IMR-90 (cell line): ENCODE measurements around the gene STING1. TPM values are rescaled to one million over a fixed set of nuclear protein-coding genes. Genes with fewer than 3 reads are reported as not detected.
A peak's percentile ranks its signal among the peaks of the same experiment; 100 is the strongest.

Experiments
- ATAC-seq: fragments of 200-7000 bp; cut with Tn5 transposase; 2 replicates; pipeline ENCODE4 v1.9.1; 2020; ENCODE audit warnings: low read depth, mild to moderate bottlenecking, moderate library complexity
- BruUV-seq: library from RNA; stranded (reverse); fragments of 400-500 nt; replicated peaks from 2 replicates; lab custom pipeline; 2021; lab: Mats Ljungman, UMichigan
- CTCF ChIA-PET: fragments of 300-600 bp; formaldehyde crosslinking; extraction: SDS; loops from one replicate; lab custom pipeline; 2021; ENCODE audit warnings: antibody characterized with exemption; lab: Yijun Ruan, JAX
- POLR2A ChIA-PET: fragments of 300-600 bp; sonication (Branson Sonifier 250); formaldehyde crosslinking; loops from one replicate; lab custom pipeline; 2022; ENCODE audit warnings: antibody characterized with exemption; ENCODE audit not compliant: unreplicated experiment; lab: Charles Lee
- DNase-seq: peaks from one replicate; pipeline ENCODE4 v3.0.0; 2013
- H2AFZ ChIP-seq: replicated peaks from 2 replicates; pipeline ENCODE3; 2013; ENCODE audit warnings: low read length, mild to moderate bottlenecking; ENCODE audit not compliant: poor library complexity
- H2AK5ac ChIP-seq: 2 replicates; pipeline ENCODE4 v1.6.1; 2013; ENCODE audit warnings: low read depth, low read length, inconsistent platforms
- H2AK9ac ChIP-seq: replicated peaks from 2 replicates; pipeline ENCODE3; 2013; ENCODE audit warnings: mild to moderate bottlenecking, low read depth, low read length, moderate library complexity; ENCODE audit not compliant: poor library complexity
- H2BK120ac ChIP-seq: 2 replicates; pipeline ENCODE4 v1.6.1; 2013; ENCODE audit warnings: low read depth, low read length, inconsistent platforms
- H2BK15ac ChIP-seq: 3 replicates; pipeline ENCODE4 v1.6.1; 2013; ENCODE audit warnings: low read depth, low read length, inconsistent platforms
- H2BK20ac ChIP-seq: 2 replicates; pipeline ENCODE4 v1.6.1; 2013; ENCODE audit warnings: low read depth, mild to moderate bottlenecking, inconsistent platforms, low read length, moderate library complexity
- H2BK5ac ChIP-seq: 2 replicates; pipeline ENCODE4 v1.6.1; 2013; ENCODE audit warnings: mild to moderate bottlenecking, low read depth, low read length, inconsistent platforms; ENCODE audit not compliant: poor library complexity, severe bottlenecking
- H3K14ac ChIP-seq: replicated peaks from 2 replicates; pipeline ENCODE4 v1.6.1; 2013; ENCODE audit warnings: low read depth, low read length, inconsistent platforms
- H3K18ac ChIP-seq: 2 replicates; pipeline ENCODE4 v1.6.1; 2013; ENCODE audit warnings: low read depth, low read length, control low read depth
- H3K23ac ChIP-seq: 2 replicates; pipeline ENCODE4 v1.6.1; 2013; ENCODE audit warnings: low read depth, low read length, inconsistent platforms
- H3K27ac ChIP-seq: 2 replicates; pipeline ENCODE4 v1.5.1; 2013; ENCODE audit warnings: mild to moderate bottlenecking, control low read depth, low read length; ENCODE audit not compliant: insufficient read depth
- H3K27me3 ChIP-seq: 2 replicates; pipeline ENCODE4 v1.6.1; 2013; ENCODE audit warnings: low read length; ENCODE audit not compliant: control insufficient read depth, insufficient read depth
- H3K36me3 ChIP-seq: 2 replicates; pipeline ENCODE4 v1.6.1; 2013; ENCODE audit warnings: low read length, mixed read lengths; ENCODE audit not compliant: control insufficient read depth, insufficient read depth
- H3K4ac ChIP-seq: 2 replicates; pipeline ENCODE4 v1.6.1; 2013; ENCODE audit warnings: low read depth, low read length, inconsistent platforms
- H3K4me1 ChIP-seq: 2 replicates; pipeline ENCODE4 v1.6.1; 2013; ENCODE audit warnings: low read length, mixed read lengths; ENCODE audit not compliant: control insufficient read depth, insufficient read depth
- H3K4me2 ChIP-seq: 2 replicates; pipeline ENCODE4 v1.6.1; 2013; ENCODE audit warnings: low read depth, mild to moderate bottlenecking, control low read depth, low read length, moderate library complexity
- H3K4me3 ChIP-seq: 2 replicates; pipeline ENCODE4 v1.5.1; 2013; ENCODE audit warnings: low read depth, mild to moderate bottlenecking, control low read depth, low read length, moderate library complexity; ENCODE audit not compliant: insufficient read depth
- H3K56ac ChIP-seq: 2 replicates; pipeline ENCODE4 v1.6.1; 2013; ENCODE audit warnings: low read length, inconsistent platforms; ENCODE audit not compliant: insufficient read depth; ENCODE audit errors: extremely low read depth
- H3K79me1 ChIP-seq, 2 experiments: 2 replicates each; pipeline ENCODE4 v1.6.1; 2013; ENCODE audit warnings: low read length in 2 of 2, inconsistent platforms in 1 of 2, low read depth in 1 of 2
- H3K9ac ChIP-seq: 2 replicates; pipeline ENCODE4 v1.6.1; 2013; ENCODE audit warnings: low read depth, low read length, control low read depth
- H3K9me1 ChIP-seq: 2 replicates; pipeline ENCODE4 v1.6.1; 2013; ENCODE audit warnings: low read length, inconsistent platforms; ENCODE audit not compliant: insufficient read depth
- H3K9me3 ChIP-seq: 2 replicates; pipeline ENCODE4 v1.6.1; 2013; ENCODE audit warnings: low read length; ENCODE audit not compliant: control insufficient read depth, insufficient read depth
- H4K20me1 ChIP-seq: 2 replicates; pipeline ENCODE4 v1.6.1; 2013; ENCODE audit warnings: low read length, inconsistent platforms; ENCODE audit not compliant: insufficient read depth
- H4K5ac ChIP-seq: 2 replicates; pipeline ENCODE4 v1.6.1; 2013; ENCODE audit warnings: mild to moderate bottlenecking, low read depth, low read length, control low read depth
- H4K8ac ChIP-seq, 2 experiments: 2 replicates each; pipeline ENCODE4 v1.6.1; 2013; ENCODE audit warnings: low read depth in 2 of 2, low read length in 2 of 2, control low read depth in 1 of 2, inconsistent platforms in 1 of 2
- H4K91ac ChIP-seq: 2 replicates; pipeline ENCODE4 v1.6.1; 2013; ENCODE audit warnings: low read depth, low read length, inconsistent platforms; ENCODE audit not compliant: insufficient read depth
- BHLHE40 ChIP-seq: fragments of 150-350 bp; IDR thresholded peaks from 2 replicates; pipeline ENCODE4 v1.6.1; 2016; ENCODE audit warnings: mild to moderate bottlenecking, low read depth, low read length
- CEBPB ChIP-seq: IDR thresholded peaks from 2 replicates; pipeline ENCODE4 v1.6.1; 2012; ENCODE audit warnings: low read depth, low read length, improper control_type of control experiment
- ELK1 ChIP-seq: fragments of 150-350 bp; IDR thresholded peaks from 2 replicates; pipeline ENCODE4 v1.6.1; 2016; ENCODE audit warnings: low read depth, mild to moderate bottlenecking, low read length, moderate library complexity, borderline replicate concordance
- FOS ChIP-seq: fragments of 150-350 bp; IDR thresholded peaks from 2 replicates; pipeline ENCODE4 v1.6.1; 2016; ENCODE audit warnings: low read depth, low read length
- NFE2L2 ChIP-seq: fragments of 150-350 bp; IDR thresholded peaks from 2 replicates; pipeline ENCODE4 v1.6.1; 2016; ENCODE audit warnings: low read depth, mild to moderate bottlenecking, low read length
- RAD21 ChIP-seq: IDR thresholded peaks from 2 replicates; pipeline ENCODE4 v1.6.1; 2012; ENCODE audit warnings: low read length, improper control_type of control experiment
- RCOR1 ChIP-seq: IDR thresholded peaks from 2 replicates; pipeline ENCODE4 v1.6.1; 2012; ENCODE audit warnings: mild to moderate bottlenecking, low read length, improper control_type of control experiment; ENCODE audit not compliant: insufficient replicate concordance
- RFX5 ChIP-seq: IDR thresholded peaks from 2 replicates; pipeline ENCODE4 v1.8.0; 2012; ENCODE audit warnings: low read depth, mild to moderate bottlenecking, low read length, moderate library complexity
- SMC3 ChIP-seq: fragments of 150-350 bp; IDR thresholded peaks from 2 replicates; pipeline ENCODE4 v1.6.1; 2016; ENCODE audit warnings: low read depth, mild to moderate bottlenecking, antibody characterized with exemption, low read length, moderate library complexity
- USF2 ChIP-seq: fragments of 150-350 bp; IDR thresholded peaks from 2 replicates; pipeline ENCODE4 v1.6.1; 2017; ENCODE audit warnings: mild to moderate bottlenecking, antibody characterized with exemption, low read length, low read depth
- WGBS, 2 experiments: methylation state at CpG; one replicate each; pipeline versions ENCODE4 v1.1.5 to v1.1.7; 2013; ENCODE audit warnings: missing lambda C conversion rate in 2 of 2; ENCODE audit not compliant: insufficient read length in 1 of 2; ENCODE audit errors: extremely low coverage in 2 of 2; 5-methylcytosine and 5-hydroxymethylcytosine counted together
- dilution Hi-C: fragments of 300-500 bp; cut with HindIII; formaldehyde crosslinking; loops from one replicate; pipeline ENCODE4 v1.14.3; 2018; ENCODE audit warnings: low sequenced_read_pairs; ENCODE audit not compliant: unreplicated experiment
- in situ Hi-C: fragments of 300-500 bp; cut with MboI; formaldehyde crosslinking; loops from 3 replicates; pipeline ENCODE4 v1.14.3; 2019; ENCODE audit warnings: low sequenced_read_pairs, inconsistent platforms, mixed read lengths
- intact Hi-C: fragments of 100-400 bp; cut with micrococcal nuclease; formaldehyde crosslinking; loops from 2 replicates; pipeline ENCODE4 v1.10.0; 2022
- polyA plus RNA-seq, 3 experiments: library from polyadenylated mRNA; depleted of rRNA; stranded (reverse); fragments of >200 nt; gene quantifications; 2 replicates each; pipeline ENCODE4 v1.2.3, GENCODE V29; 2012; ENCODE audit warnings: low replicate concordance in 1 of 3
- total RNA-seq: library from RNA; depleted of rRNA; stranded (reverse); fragments of >200 nt; gene quantifications from 2 replicates; pipeline ENCODE4 v1.2.3, GENCODE V29; 2012

STING1 gene
- total and polyA plus RNA-seq, 2 of the 4 experiments (the other 2 are of a cell fraction): 18.6 to 63.5 TPM

- Histone ChIP-seq H3K18ac (no peak overlapping the region), H3K23ac (no peak overlapping the region), H3K4me2 (no peak overlapping the region), H2BK15ac (0 out of 3 replicates have a peak overlapping the region, but pooled peaks have one; percentile 48), H2AK9ac (peak overlapping the region; percentile 15), H3K4me3 (no peak overlapping the region), H2BK20ac (peak overlapping the region; percentile 76; the same call in 1 of the 2 replicates), H4K20me1 (no peaks in the 10 kb centered on the region), H3K4me1 (peaks cover 21% of the 10 kb centered on the region), H4K8ac (no peak overlapping the region), H3K9ac (no peak overlapping the region), H3K27ac (no peak overlapping the region), H3K36me3 (no peaks in the 10 kb centered on the region), H2AFZ (no peak overlapping the region), H3K79me1 (no peaks in the 10 kb centered on the region; a peak in 1 of 4 replicates), H2AK5ac (peak overlapping the region; percentile 64; the same call in 1 of the 2 replicates), H3K9me3 (no peaks in the 10 kb centered on the region), H3K14ac (no peak overlapping the region), H4K91ac (no peak overlapping the region), H2BK120ac (peak overlapping the region; percentile 57), H3K56ac (no peak overlapping the region), H4K5ac (no peak overlapping the region), H3K27me3 (no peaks in the 10 kb centered on the region), H3K9me1 (peaks cover 32% of the 10 kb centered on the region), H2BK5ac (no peak overlapping the region), H3K4ac (peak overlapping the region; percentile 35; the same call in 1 of the 2 replicates)
- ChIA-PET CTCF (interaction anchor here (0.6 to 1.2 kb wide), 2 partner anchors 12 to 24 kb away, joined by 3 read pairs; partner anchors contain the start of gene STING1), POLR2A (no interaction called here)
- DNase-seq (no peak), ATAC-seq (no peak)
- BruUV-seq: no TSS peak
- intact Hi-C loops (no loop called here), in situ Hi-C loops (no loop called here), dilution Hi-C loops (no loop called here)
- TF ChIP-seq RFX5 (no peak), RCOR1 (no peak), FOS (no peak), CEBPB (no peak), RAD21 (no peak), ELK1 (no peak), SMC3 (no peak), USF2 (no peak), NFE2L2 (no peak), BHLHE40 (no peak)
- no CpG with 5 or more reads among the region's 5 CpGs for WGBS, 2 experiments
Measured at GRCh38 chr5:139457653-139458306, 24.8 kb downstream of the STING1 start.
